ENCODE results near the gene FAM89B.

DNA sequence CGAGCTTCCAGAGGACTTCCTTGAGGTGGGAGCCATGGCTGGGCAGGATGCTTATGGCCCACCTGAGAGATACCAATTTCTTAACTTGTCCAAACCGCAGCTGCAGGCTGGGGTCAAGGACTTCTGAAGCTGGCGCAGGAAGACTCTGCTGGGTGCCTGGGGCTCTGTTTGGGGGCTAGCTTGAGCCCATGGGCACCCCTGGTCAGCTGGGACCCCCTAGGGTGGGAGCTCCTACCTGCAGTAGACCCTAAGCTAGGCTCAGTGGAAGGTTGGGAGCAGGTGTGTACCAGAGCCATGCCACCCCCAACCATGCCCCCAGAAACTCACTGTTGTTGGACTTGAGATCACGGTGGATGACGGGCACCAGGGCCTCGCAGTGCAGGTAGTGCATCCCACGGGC is 40.4 kb downstream of the FAM89B start:
- TF ChIP-seq POLR2AphosphoS5 (IDR thresholded peaks at IDR 0.05; ENCODE audit: low read depth, low read length), result no peak
- no peak for TF ChIP-seq EZH2 (IDR thresholded peaks at IDR 0.05; ENCODE audit: low read depth, low read length, severe bottlenecking)
- TF ChIP-seq SIRT6 (IDR thresholded peaks at IDR 0.05; ENCODE audit: low read length), result no peak
- TF ChIP-seq POLR2A (IDR thresholded peaks at IDR 0.05; ENCODE audit: control extremely low read depth in 1 of 2, low read depth in 2 of 2, low read length in 2 of 2), result no peak
- TF ChIP-seq, protein P1, sequence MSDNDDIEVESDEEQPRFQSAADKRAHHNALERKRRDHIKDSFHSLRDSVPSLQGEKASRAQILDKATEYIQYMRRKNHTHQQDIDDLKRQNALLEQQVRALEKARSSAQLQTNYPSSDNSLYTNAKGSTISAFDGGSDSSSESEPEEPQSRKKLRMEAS (IDR thresholded peaks at IDR 0.05), result no peak
- TF ChIP-seq CHD2 (IDR thresholded peaks at IDR 0.05; ENCODE audit: low read length), result no peak
- TF ChIP-seq, protein P2, sequence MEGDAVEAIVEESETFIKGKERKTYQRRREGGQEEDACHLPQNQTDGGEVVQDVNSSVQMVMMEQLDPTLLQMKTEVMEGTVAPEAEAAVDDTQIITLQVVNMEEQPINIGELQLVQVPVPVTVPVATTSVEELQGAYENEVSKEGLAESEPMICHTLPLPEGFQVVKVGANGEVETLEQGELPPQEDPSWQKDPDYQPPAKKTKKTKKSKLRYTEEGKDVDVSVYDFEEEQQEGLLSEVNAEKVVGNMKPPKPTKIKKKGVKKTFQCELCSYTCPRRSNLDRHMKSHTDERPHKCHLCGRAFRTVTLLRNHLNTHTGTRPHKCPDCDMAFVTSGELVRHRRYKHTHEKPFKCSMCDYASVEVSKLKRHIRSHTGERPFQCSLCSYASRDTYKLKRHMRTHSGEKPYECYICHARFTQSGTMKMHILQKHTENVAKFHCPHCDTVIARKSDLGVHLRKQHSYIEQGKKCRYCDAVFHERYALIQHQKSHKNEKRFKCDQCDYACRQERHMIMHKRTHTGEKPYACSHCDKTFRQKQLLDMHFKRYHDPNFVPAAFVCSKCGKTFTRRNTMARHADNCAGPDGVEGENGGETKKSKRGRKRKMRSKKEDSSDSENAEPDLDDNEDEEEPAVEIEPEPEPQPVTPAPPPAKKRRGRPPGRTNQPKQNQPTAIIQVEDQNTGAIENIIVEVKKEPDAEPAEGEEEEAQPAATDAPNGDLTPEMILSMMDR (IDR thresholded peaks at IDR 0.05; ENCODE audit: control extremely low read depth in 1 of 3, insufficient read depth in 1 of 3, low read depth in 1 of 3, low read length in 3 of 3), result no peak

Measured in H1 (cell line).